HEK293T (cell line): ENCODE data around the gene PFN4.
"Not testable (repeated sequence)": the region's sequence is repeated elsewhere in the genome, so short reads cannot be mapped to it uniquely, and the experiment has no call there.

Experiments used
- CTCF ChIA-PET: fragments of 350-600 bp; formaldehyde crosslinking; extraction: SDS; loops from one replicate; lab custom pipeline; 2021; ENCODE audit warnings: antibody characterized with exemption, inconsistent platforms; lab: Yijun Ruan, JAX
- POLR2A ChIA-PET: fragments of 350-600 bp; formaldehyde crosslinking; extraction: SDS; loops from one replicate; lab custom pipeline; 2020; ENCODE audit warnings: antibody characterized with exemption, inconsistent platforms; lab: Yijun Ruan, JAX
- DNase-seq: peaks from one replicate; pipeline ENCODE4 v3.0.0; 2012; ENCODE audit warnings: mixed read lengths; ENCODE audit errors: extremely low spot score
- ARNT ChIP-seq: fragments of 450-650 bp; IDR thresholded peaks from 2 replicates; pipeline ENCODE4 v1.6.1; 2017; ENCODE audit warnings: mild to moderate bottlenecking
- BHLHE40 ChIP-seq: fragments of 450-650 bp; IDR thresholded peaks from 2 replicates; pipeline ENCODE4 v1.6.1; 2016; ENCODE audit warnings: mild to moderate bottlenecking, moderate library complexity, borderline replicate concordance
- CTBP1 ChIP-seq: fragments of 450-650 bp; IDR thresholded peaks from 2 replicates; pipeline ENCODE4 v1.6.1; 2016; ENCODE audit warnings: borderline replicate concordance
- ELF4 ChIP-seq: fragments of 450-650 bp; IDR thresholded peaks from 2 replicates; pipeline ENCODE4 v1.6.1; 2017; ENCODE audit warnings: antibody characterized with exemption
- FOXA1 ChIP-seq: fragments of 450-650 bp; IDR thresholded peaks from 2 replicates; pipeline ENCODE4 v1.6.1; 2016; ENCODE audit warnings: mild to moderate bottlenecking
- FOXK2 ChIP-seq: fragments of 450-650 bp; IDR thresholded peaks from 2 replicates; pipeline ENCODE4 v1.6.1; 2016; ENCODE audit warnings: mild to moderate bottlenecking
- FOXM1 ChIP-seq: fragments of 450-650 bp; IDR thresholded peaks from 2 replicates; pipeline ENCODE4 v1.6.1; 2017; ENCODE audit warnings: mild to moderate bottlenecking, borderline replicate concordance
- HDGF ChIP-seq: fragments of 450-650 bp; IDR thresholded peaks from 2 replicates; pipeline ENCODE4 v1.6.1; 2017; ENCODE audit warnings: antibody characterized with exemption, borderline replicate concordance
- L3MBTL2 ChIP-seq: fragments of 450-650 bp; conservative IDR thresholded peaks from 2 replicates; pipeline ENCODE4 v1.6.1; 2016; ENCODE audit warnings: mild to moderate bottlenecking
- LEF1 ChIP-seq: fragments of 450-650 bp; IDR thresholded peaks from 2 replicates; pipeline ENCODE4 v1.6.1; 2017; ENCODE audit warnings: mild to moderate bottlenecking, borderline replicate concordance
- NFRKB ChIP-seq: fragments of 450-650 bp; IDR thresholded peaks from 2 replicates; pipeline ENCODE4 v1.6.1; 2016; ENCODE audit warnings: mild to moderate bottlenecking, moderate library complexity
- SP1 ChIP-seq: fragments of 450-650 bp; IDR thresholded peaks from 2 replicates; pipeline ENCODE4 v1.6.1; 2017
- SUZ12 ChIP-seq: fragments of 450-650 bp; IDR thresholded peaks from 2 replicates; pipeline ENCODE4 v1.6.1; 2016; ENCODE audit warnings: mild to moderate bottlenecking
- TARDBP ChIP-seq: fragments of 450-650 bp; IDR thresholded peaks from 2 replicates; pipeline ENCODE4 v1.6.1; 2016
- ZNF384 ChIP-seq: fragments of 450-650 bp; IDR thresholded peaks from 2 replicates; pipeline ENCODE4 v1.6.1; 2016
- TF ChIP-seq, protein P1 (sequence below): fragments of 450-650 bp; IDR thresholded peaks from 2 replicates; pipeline ENCODE4 v1.6.1; 2016

PFN4 gene

DNA sequence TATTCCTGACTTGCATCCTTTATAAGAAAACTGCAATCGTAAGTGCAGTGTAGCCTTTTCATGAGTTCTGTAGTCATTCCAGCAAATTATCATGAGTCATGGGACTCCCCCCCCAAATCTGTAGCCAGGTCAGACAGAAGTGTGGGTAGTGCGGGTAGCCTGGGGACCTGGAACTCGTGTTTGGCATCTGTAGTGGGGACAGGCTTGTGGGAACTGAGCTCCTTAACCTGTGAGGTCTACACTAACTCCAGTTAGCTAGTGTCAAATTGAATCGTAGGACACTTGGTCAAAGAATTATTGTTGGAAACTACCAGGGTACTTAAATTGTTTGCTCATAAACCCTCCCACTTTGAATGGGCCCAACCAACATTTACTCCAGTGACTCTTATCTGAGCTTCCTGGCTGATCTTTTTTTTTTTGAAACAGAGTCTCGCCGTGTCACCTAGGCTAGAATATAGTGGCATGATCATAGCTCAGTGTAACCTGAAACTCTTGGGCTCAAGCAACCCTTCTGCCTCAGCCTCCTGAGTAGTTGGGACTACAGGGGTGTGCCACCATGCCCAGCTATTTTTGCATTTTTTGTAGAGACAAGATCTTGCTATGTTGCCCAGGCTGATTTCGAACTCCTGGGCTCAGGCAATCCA, 12.4 kb downstream of the PFN4 start:
- ChIA-PET POLR2A (interaction anchor here (1.5 to 1.7 kb wide), 2 partner anchors 11 to 13 kb away, joined by 4 to 8 read pairs; partner anchors contain the start of gene PFN4), CTCF (no interaction called here)
- TF ChIP-seq, protein P1, sequence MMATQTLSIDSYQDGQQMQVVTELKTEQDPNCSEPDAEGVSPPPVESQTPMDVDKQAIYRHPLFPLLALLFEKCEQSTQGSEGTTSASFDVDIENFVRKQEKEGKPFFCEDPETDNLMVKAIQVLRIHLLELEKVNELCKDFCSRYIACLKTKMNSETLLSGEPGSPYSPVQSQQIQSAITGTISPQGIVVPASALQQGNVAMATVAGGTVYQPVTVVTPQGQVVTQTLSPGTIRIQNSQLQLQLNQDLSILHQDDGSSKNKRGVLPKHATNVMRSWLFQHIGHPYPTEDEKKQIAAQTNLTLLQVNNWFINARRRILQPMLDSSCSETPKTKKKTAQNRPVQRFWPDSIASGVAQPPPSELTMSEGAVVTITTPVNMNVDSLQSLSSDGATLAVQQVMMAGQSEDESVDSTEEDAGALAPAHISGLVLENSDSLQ, result no peak
- no peak for TF ChIP-seq CTBP1
- no peak for TF ChIP-seq L3MBTL2
- TF ChIP-seq SUZ12, result no peak
- no peak for TF ChIP-seq FOXM1
- no peak for TF ChIP-seq FOXK2
- no peak for TF ChIP-seq BHLHE40
- no peak for TF ChIP-seq ARNT
- no peak for TF ChIP-seq NFRKB
- no peak for TF ChIP-seq FOXA1
- no peak for TF ChIP-seq ELF4
- no peak for TF ChIP-seq TARDBP
- no peak for TF ChIP-seq HDGF
- no peak for TF ChIP-seq LEF1
- no peak for DNase-seq

DNA sequence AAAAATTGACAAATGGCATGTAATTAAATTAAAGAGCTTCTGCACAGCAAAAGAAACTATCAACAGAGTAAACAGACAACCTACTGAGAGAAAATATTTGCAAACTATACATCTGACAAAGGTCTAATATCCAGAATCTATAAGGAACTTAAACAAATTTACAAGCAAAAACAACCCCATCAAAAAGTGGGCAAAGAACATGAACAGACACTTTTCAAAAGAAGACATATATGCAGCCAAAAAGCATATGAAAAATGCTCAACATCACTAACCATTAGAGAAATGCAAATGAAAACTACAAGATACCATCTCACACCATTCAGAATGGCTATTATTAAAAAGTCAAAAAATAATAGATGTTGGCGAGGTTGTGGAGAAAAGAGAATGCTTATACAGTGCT, 13.7 kb downstream of the PFN4 start:
- ChIA-PET POLR2A (interaction anchor here (1.5 kb wide), 1 partner anchor 15 kb away, joined by 4 read pairs; no protein-coding TSS in a partner anchor), CTCF (interaction anchor here (0.6 kb wide), 1 partner anchor 13 kb away, joined by 3 read pairs; the partner anchor contains the start of gene PFN4)
- not testable (repeated sequence) for DNase-seq

DNA sequence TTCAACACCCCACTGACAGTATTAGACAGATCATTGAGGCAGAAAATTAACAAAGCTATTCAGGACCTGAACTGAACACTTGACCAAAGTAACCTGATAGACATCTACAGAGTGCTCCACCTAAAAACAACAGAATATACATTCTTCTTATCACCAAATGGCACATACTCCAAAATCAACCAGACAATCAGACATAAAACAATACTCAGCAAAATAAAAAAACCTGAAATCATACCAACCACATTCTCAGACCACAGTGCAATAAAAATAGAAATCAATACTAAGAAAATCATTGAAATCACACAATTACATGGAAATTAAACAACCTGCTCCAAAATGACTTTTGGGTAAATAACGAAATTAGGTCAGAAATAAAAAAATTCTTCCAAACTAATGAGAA, 15.8 kb downstream of the PFN4 start:
- CTCF ChIA-PET, result no interaction called here
- POLR2A ChIA-PET, result interaction anchor here (1.4 kb wide), 1 partner anchor 15 kb away, joined by 4 read pairs; no protein-coding TSS in a partner anchor
- DNase-seq, result no peak
- TF ChIP-seq HDGF, result no peak

DNA sequence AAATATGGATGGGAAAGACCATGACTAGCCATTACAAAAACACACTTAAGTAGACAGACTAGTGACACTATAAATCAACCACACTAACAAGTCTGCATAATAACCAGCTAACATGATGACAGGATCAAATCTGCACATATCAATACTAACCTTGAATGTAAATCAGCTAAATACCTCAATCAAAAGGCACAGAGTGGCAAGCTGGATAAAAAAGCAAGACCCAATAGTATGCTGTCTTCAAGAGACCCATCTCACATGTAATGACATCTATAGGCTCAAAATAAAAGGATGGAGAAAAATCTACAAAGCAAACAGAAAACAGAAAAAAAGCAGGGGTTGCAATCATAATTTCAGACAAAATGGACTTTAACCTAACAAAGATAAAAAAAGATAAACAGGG, 16.3 kb downstream of the PFN4 start:
- ChIA-PET CTCF (interaction anchor here (0.7 to 1.3 kb wide), 2 partner anchors 15 to 22 kb away, joined by 5 to 7 read pairs; partner anchors contain the start of gene TP53I3), POLR2A (no interaction called here)
- TF ChIP-seq ELF4 (no peak), FOXA1 (no peak), FOXK2 (no peak), FOXM1 (no peak), ARNT (no peak), NFRKB (no peak), LEF1 (no peak), CTBP1 (no peak), HDGF (no peak), TARDBP (no peak)
- TF ChIP-seq, protein P1, result no peak
- DNase-seq, result no peak

DNA sequence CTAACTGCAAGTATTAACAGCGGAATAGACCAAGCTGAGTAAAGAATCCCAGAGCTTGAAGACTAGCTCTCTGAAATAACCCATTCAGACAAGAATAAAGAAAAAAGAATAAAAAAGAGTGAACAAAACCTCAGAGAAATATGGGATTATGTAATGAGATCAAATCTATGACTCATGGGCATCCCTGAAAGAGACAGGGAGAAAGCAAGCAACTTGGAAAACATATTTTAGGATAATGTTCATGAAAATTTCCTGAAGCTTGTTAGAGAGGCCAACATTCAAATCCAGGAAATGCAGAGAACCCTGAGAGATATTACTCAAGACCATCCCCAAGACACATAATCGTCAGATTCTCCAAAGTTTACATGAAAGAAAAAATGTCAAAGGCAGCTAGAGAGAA, 17.3 kb downstream of the PFN4 start:
- ChIA-PET POLR2A (interaction anchor here (0.9 kb wide), 1 partner anchor 17 kb away, joined by 3 read pairs; no protein-coding TSS in a partner anchor), CTCF (interaction anchor here (1.1 to 1.3 kb wide), 2 partner anchors 17 to 21 kb away, joined by 4 to 7 read pairs; partner anchors contain the start of gene TP53I3)
- no peak for DNase-seq
- TF ChIP-seq, protein P1, result no peak
- no peak for TF ChIP-seq TARDBP
- no peak for TF ChIP-seq ARNT
- no peak for TF ChIP-seq FOXA1
- no peak for TF ChIP-seq FOXK2
- no peak for TF ChIP-seq ELF4
- no peak for TF ChIP-seq CTBP1
- no peak for TF ChIP-seq SP1
- no peak for TF ChIP-seq BHLHE40
- TF ChIP-seq NFRKB, result no peak
- TF ChIP-seq HDGF, result no peak
- no peak for TF ChIP-seq L3MBTL2
- no peak for TF ChIP-seq FOXM1
- no peak for TF ChIP-seq LEF1
- TF ChIP-seq SUZ12, result no peak
- no peak for TF ChIP-seq ZNF384

DNA sequence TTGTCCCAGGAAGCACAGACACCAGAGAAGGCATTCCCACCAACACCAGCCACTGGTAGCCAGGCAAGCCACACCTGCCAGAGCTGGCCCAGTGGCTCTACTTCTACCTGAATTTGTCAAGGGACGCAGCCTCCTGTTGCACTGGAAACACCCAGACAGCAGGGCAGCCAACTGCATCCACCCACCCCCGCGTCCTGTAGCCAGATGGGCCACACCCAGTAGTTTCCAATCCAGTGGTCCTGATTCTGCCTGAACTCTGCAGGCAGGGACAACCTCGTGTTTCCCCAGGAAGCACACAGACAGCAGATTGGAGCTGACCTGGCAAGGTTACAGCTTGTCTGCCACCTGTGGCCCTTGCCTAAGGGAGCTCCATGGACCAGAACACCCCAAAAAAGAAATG, 18.2 kb downstream of the PFN4 start:
- ChIA-PET POLR2A (interaction anchor here (0.8 kb wide), 1 partner anchor 21 kb away, joined by 4 read pairs; no protein-coding TSS in a partner anchor), CTCF (interaction anchor here (1.1 kb wide), 1 partner anchor 18 kb away, joined by 4 read pairs; no protein-coding TSS in a partner anchor)
- DNase-seq, result no peak
- TF ChIP-seq CTBP1, result no peak
- no peak for TF ChIP-seq FOXK2
- TF ChIP-seq FOXM1, result no peak
- TF ChIP-seq SUZ12, result no peak
- no peak for TF ChIP-seq L3MBTL2
- TF ChIP-seq, protein P1, result no peak
- TF ChIP-seq SP1, result no peak
- no peak for TF ChIP-seq NFRKB
- no peak for TF ChIP-seq ZNF384
- no peak for TF ChIP-seq HDGF
- no peak for TF ChIP-seq TARDBP
- TF ChIP-seq LEF1, result no peak
- TF ChIP-seq ARNT, result no peak
- no peak for TF ChIP-seq BHLHE40
- TF ChIP-seq ELF4, result no peak
- no peak for TF ChIP-seq FOXA1
